GM18507 (cell line): Measurements from ENCODE around the gene MRPL49.
"Not testable (repeated sequence)": the region's sequence is repeated elsewhere in the genome, so short reads cannot be mapped to it uniquely, and the experiment has no call there.

Experiments used
- DNase-seq: peaks from one replicate; pipeline ENCODE4 v3.0.0; 2011; ENCODE audit warnings: low read depth; ENCODE audit not compliant: insufficient read length; ENCODE audit errors: extremely low spot score
- FAIRE-seq: peaks from 2 replicates; lab custom pipeline; 2011; peaks lifted over from hg19 to GRCh38; lab: Jason Lieb, UNC

MRPL49 gene

GRCh38 chr11:65130631-65131416, 8.7 kb downstream of the MRPL49 start:
- no peak for FAIRE-seq

GRCh38 chr11:65131417-65131776, 9.3 kb downstream of the MRPL49 start:
- DNase-seq (no peak), FAIRE-seq (no peak)

More at GRCh38 chr11:65130631-65131416, 8.7 kb downstream of the MRPL49 start:
- DNase-seq, result no peak

- DNase-seq (no peak), FAIRE-seq (no peak)
These were observed 9.7 kb downstream of the MRPL49 start for GRCh38 chr11:65131895-65132237.

- DNase-seq (no peak), FAIRE-seq (peak; percentile 94)
These were observed 10.3 kb downstream of the MRPL49 start for GRCh38 chr11:65132238-65132987.

GRCh38 chr11:65132988-65133700, 11.0 kb downstream of the MRPL49 start:
- FAIRE-seq, result peak; percentile 85
- no peak for DNase-seq

- DNase-seq (no peak), FAIRE-seq (no peak)
These were observed 11.6 kb downstream of the MRPL49 start for GRCh38 chr11:65133724-65134123.

GRCh38 chr11:65134240-65134951, 12.3 kb downstream of the MRPL49 start, which contains the start of gene SYVN1:
Gene SYVN1, minus strand, starts transcription at chr11:65134519. Its CDS starts 918 bp downstream, at chr11:65133601.
- DNase-seq (peak; percentile 81), FAIRE-seq (no peak)

GRCh38 chr11:65134952-65135632, 13.0 kb downstream of the MRPL49 start:
- FAIRE-seq (peak; percentile 95), DNase-seq (peak; percentile 89)

GRCh38 chr11:65135633-65136145, 13.6 kb downstream of the MRPL49 start:
- FAIRE-seq (no peak), DNase-seq (no peak)

GRCh38 chr11:65136515-65137096, 14.5 kb downstream of the MRPL49 start:
- DNase-seq (no peak), FAIRE-seq (no peak)

- FAIRE-seq (no peak), DNase-seq (no peak)
These were observed 19.9 kb downstream of the MRPL49 start for GRCh38 chr11:65141896-65142494.

GRCh38 chr11:65147352-65148075, 25.4 kb downstream of the MRPL49 start:
- no peak for DNase-seq
- FAIRE-seq, result no peak

- no peak for DNase-seq
These were observed 26.5 kb downstream of the MRPL49 start for GRCh38 chr11:65148657-65149056.

GRCh38 chr11:65150131-65150508, 28.0 kb downstream of the MRPL49 start:
- DNase-seq, FAIRE-seq: not testable (repeated sequence)

More at GRCh38 chr11:65148657-65149056, 26.5 kb downstream of the MRPL49 start:
- FAIRE-seq, result no peak

- FAIRE-seq, result no peak
These were observed 28.6 kb downstream of the MRPL49 start for GRCh38 chr11:65150509-65151299.

GRCh38 chr11:65151331-65151899, 29.3 kb downstream of the MRPL49 start:
- no peak for DNase-seq
- FAIRE-seq, result no peak

More at GRCh38 chr11:65150509-65151299, 28.6 kb downstream of the MRPL49 start:
- DNase-seq, result no peak
